Smooth muscle cell (in vitro differentiated cells): ENCODE measurements around the gene MYO5C. TPM values are rescaled to one million over a fixed set of nuclear protein-coding genes. Genes with fewer than 3 reads are reported as not detected.
A peak's percentile ranks its signal among the peaks of the same experiment; 100 is the strongest.

Source experiments
- DNase-seq: peaks from one replicate; lab custom pipeline; 2025; ENCODE audit not compliant: unreplicated experiment; lab: John Stamatoyannopoulos, UW
- H2AFZ ChIP-seq: fragments of 200-600 bp; sonication (generic); 2 replicates; pipeline ENCODE4 v1.6.0; 2016; ENCODE audit warnings: antibody characterized with exemption, low read depth, mild to moderate bottlenecking
- H3F3A ChIP-seq: fragments of 200-600 bp; sonication (generic); 2 replicates; pipeline ENCODE4 v1.6.0; 2017; ENCODE audit warnings: antibody characterized with exemption, low read depth
- H3K27ac ChIP-seq: fragments of 200-600 bp; sonication (generic); 2 replicates; pipeline ENCODE4 v1.5.1; 2016; ENCODE audit warnings: low read depth, mild to moderate bottlenecking
- H3K27me3 ChIP-seq: fragments of 200-600 bp; sonication (generic); 2 replicates; pipeline ENCODE4 v1.6.1; 2016; ENCODE audit warnings: low read depth, mild to moderate bottlenecking
- H3K36me3 ChIP-seq: fragments of 200-600 bp; sonication (generic); 2 replicates; pipeline ENCODE4 v1.5.1; 2016; ENCODE audit warnings: low read depth
- H3K4me1 ChIP-seq: fragments of 200-600 bp; sonication (generic); 2 replicates; pipeline ENCODE4 v1.5.1; 2016; ENCODE audit warnings: low read depth
- H3K4me2 ChIP-seq: fragments of 200-600 bp; sonication (generic); 2 replicates; pipeline ENCODE4 v1.6.0; 2016; ENCODE audit warnings: mild to moderate bottlenecking
- H3K4me3 ChIP-seq: fragments of 200-600 bp; sonication (generic); 2 replicates; pipeline ENCODE4 v1.5.1; 2016; ENCODE audit warnings: mild to moderate bottlenecking
- H3K79me2 ChIP-seq: fragments of 200-600 bp; sonication (generic); 2 replicates; pipeline ENCODE4 v1.6.0; 2016; ENCODE audit warnings: low read depth, mild to moderate bottlenecking
- H3K9ac ChIP-seq: fragments of 200-600 bp; sonication (generic); 2 replicates; pipeline ENCODE4 v1.6.0; 2016; ENCODE audit warnings: low read depth
- H3K9me3 ChIP-seq: fragments of 200-600 bp; sonication (generic); replicated peaks from 2 replicates; pipeline ENCODE4 v1.5.1; 2016; ENCODE audit warnings: low read depth
- H4K20me1 ChIP-seq: fragments of 200-600 bp; sonication (generic); 2 replicates; pipeline ENCODE4 v1.6.0; 2016; ENCODE audit warnings: low read depth
- WGBS: methylation state at CpG from one replicate; pipeline ENCODE4 v1.1.7; 2016; ENCODE audit warnings: low lambda C conversion rate; 5-methylcytosine and 5-hydroxymethylcytosine counted together
- polyA plus RNA-seq: library from polyadenylated mRNA; unstranded; fragments of >200 nt; fragmentation: Nextera tagmentation; extraction: Ambion mirVana; gene quantifications from 2 replicates; pipeline ENCODE4 v1.2.1, GENCODE V29; 2016
- total RNA-seq: library from RNA; depleted of rRNA; stranded (reverse); fragments of >200 nt; gene quantifications from 2 replicates; pipeline ENCODE4 v1.2.3, GENCODE V29; 2014
- TF ChIP-seq, protein P1 (sequence below): fragments of 200-600 bp; sonication (generic); IDR thresholded peaks from 2 replicates; pipeline ENCODE4 v1.5.1; 2017; ENCODE audit warnings: borderline replicate concordance, mild to moderate bottlenecking, antibody characterized with exemption; ENCODE audit not compliant: insufficient read depth, poor library complexity, severe bottlenecking

Gene MYO5C
- total and polyA plus RNA-seq, 2 experiments from 2014 or later: 0.26 to 1.5 TPM

DNA sequence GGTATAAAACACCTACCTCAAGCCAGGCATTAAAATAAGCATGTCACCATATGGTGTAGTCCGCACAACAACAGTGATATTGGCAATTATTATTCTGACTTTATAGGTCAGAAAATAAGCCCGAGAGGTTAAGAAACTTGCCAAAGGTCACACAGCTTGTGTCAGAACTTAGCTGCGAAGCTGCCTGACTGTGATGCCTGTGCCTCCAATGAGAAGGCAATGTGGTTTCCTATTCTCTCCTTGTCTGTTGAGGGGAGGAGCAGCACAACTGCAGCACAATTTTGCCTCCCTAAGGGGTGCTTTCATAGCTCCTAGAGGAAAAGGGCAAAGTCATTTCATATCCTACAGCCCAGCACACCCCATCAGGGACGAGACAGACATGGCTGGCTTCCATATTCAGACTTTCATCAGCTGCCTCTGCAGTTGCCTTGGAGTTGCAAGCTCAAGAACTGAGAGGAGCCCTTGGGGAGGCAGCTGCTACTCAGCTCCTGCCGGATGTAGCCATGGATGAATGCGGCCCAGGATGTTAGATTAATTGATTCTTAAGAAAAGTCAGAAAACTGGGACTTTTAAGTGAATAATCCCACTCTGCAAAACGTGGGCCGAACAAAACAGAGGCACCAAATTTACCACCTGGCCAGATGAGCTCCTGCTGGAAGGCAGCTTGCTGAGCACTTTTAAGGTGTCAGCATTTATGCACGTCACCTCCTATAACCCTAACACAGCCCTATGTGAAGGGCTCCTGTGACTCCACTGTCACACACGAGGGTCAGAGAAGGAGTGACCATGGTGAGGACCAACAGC lies 38.5 kb downstream of the MYO5C start:
- H3K4me2 ChIP-seq: peak overlapping the region; percentile 80
- no peaks in the 10 kb centered on the region for H3F3A ChIP-seq
- no peaks in the 10 kb centered on the region for H3K9me3 ChIP-seq
- no peak for DNase-seq
- no peaks in the 10 kb centered on the region for H3K36me3 ChIP-seq
- WGBS: 84% methylated on average over 10 of the region's 10 CpGs
- no peaks in the 10 kb centered on the region for H3K27me3 ChIP-seq
- H3K4me1 ChIP-seq: peaks cover 30% of the 10 kb centered on the region
- H4K20me1 ChIP-seq: no peaks in the 10 kb centered on the region
- TF ChIP-seq, protein P1, sequence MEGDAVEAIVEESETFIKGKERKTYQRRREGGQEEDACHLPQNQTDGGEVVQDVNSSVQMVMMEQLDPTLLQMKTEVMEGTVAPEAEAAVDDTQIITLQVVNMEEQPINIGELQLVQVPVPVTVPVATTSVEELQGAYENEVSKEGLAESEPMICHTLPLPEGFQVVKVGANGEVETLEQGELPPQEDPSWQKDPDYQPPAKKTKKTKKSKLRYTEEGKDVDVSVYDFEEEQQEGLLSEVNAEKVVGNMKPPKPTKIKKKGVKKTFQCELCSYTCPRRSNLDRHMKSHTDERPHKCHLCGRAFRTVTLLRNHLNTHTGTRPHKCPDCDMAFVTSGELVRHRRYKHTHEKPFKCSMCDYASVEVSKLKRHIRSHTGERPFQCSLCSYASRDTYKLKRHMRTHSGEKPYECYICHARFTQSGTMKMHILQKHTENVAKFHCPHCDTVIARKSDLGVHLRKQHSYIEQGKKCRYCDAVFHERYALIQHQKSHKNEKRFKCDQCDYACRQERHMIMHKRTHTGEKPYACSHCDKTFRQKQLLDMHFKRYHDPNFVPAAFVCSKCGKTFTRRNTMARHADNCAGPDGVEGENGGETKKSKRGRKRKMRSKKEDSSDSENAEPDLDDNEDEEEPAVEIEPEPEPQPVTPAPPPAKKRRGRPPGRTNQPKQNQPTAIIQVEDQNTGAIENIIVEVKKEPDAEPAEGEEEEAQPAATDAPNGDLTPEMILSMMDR: no peak
- H2AFZ ChIP-seq: no peak overlapping the region
- H3K9ac ChIP-seq: no peak overlapping the region
- no peak overlapping the region for H3K27ac ChIP-seq
- H3K79me2 ChIP-seq: no peaks in the 10 kb centered on the region
- H3K4me3 ChIP-seq: no peak overlapping the region

- H3K4me2 ChIP-seq: peak overlapping the region; percentile 80
- H3K36me3 ChIP-seq: no peaks in the 10 kb centered on the region
- H3K4me1 ChIP-seq: peaks cover 22% of the 10 kb centered on the region
- H3K9ac ChIP-seq: no peak overlapping the region
- H3K79me2 ChIP-seq: no peaks in the 10 kb centered on the region
- TF ChIP-seq, protein P1: peak; percentile 68
- H3K9me3 ChIP-seq: no peaks in the 10 kb centered on the region
- H3K4me3 ChIP-seq: peak overlapping the region; percentile 23
- 7% methylated on average over 10 of the region's 10 CpGs for WGBS
- no peaks in the 10 kb centered on the region for H3F3A ChIP-seq
- H4K20me1 ChIP-seq: no peaks in the 10 kb centered on the region
- no peak overlapping the region for H3K27ac ChIP-seq
- no peak overlapping the region for H2AFZ ChIP-seq
- H3K27me3 ChIP-seq: no peaks in the 10 kb centered on the region
- DNase-seq: peak; percentile 32
Observed at GRCh38 chr15:52256366-52256765, 39.2 kb downstream of the MYO5C start.

DNA sequence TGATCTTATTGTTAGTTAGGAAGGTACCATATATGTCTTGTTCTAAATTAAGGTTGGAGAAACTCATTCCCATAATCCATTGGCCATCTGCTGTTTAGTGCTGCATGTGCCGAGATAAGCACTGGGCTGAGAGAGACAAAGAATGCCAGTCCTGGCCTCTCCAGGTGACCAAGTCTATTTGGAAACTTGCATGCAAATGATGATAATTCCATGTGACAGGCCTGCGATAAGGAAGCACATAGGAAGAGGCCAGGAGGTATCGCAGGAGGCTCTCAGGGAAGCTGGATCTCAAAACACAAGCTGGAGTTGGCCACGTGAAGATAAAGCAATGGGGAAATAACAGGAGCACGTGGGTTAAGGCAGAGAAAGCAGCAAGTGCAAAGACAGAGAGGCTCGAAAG lies 39.7 kb downstream of the MYO5C start:
- Histone ChIP-seq H3K4me2 (no peak overlapping the region), H3K36me3 (no peaks in the 10 kb centered on the region), H4K20me1 (no peaks in the 10 kb centered on the region), H3K9me3 (no peaks in the 10 kb centered on the region), H3K4me3 (no peak overlapping the region), H3F3A (no peaks in the 10 kb centered on the region), H3K27me3 (no peaks in the 10 kb centered on the region), H3K27ac (no peak overlapping the region), H3K79me2 (no peaks in the 10 kb centered on the region), H3K4me1 (peaks cover 19% of the 10 kb centered on the region), H2AFZ (no peak overlapping the region), H3K9ac (no peak overlapping the region)
- 68% methylated on average over 6 of the region's 6 CpGs for WGBS
- no peak for DNase-seq
- TF ChIP-seq, protein P1: no peak

- Histone ChIP-seq H3K4me3 (no peak overlapping the region), H3K4me2 (no peak overlapping the region), H3K9me3 (no peaks in the 10 kb centered on the region), H3K9ac (no peak overlapping the region), H3K27me3 (no peaks in the 10 kb centered on the region), H3K4me1 (peaks cover 19% of the 10 kb centered on the region), H3K36me3 (no peaks in the 10 kb centered on the region), H2AFZ (no peak overlapping the region), H3K27ac (no peak overlapping the region), H3F3A (no peaks in the 10 kb centered on the region), H4K20me1 (no peaks in the 10 kb centered on the region), H3K79me2 (no peaks in the 10 kb centered on the region)
- TF ChIP-seq, protein P1: no peak
- 60% methylated on average over 1 of the region's 1 CpG for WGBS
- no peak for DNase-seq
Observed at GRCh38 chr15:52255008-52255407, 40.6 kb downstream of the MYO5C start.
